HG03558 (cell line): ENCODE results near the gene HCRTR1.
A peak's percentile ranks its signal among the peaks of the same experiment; 100 is the strongest.

Experiments used
- ATAC-seq: cut with Tn5 transposase; IDR thresholded peaks from one replicate; pipeline ENCODE4 v1.9.1; 2021; ENCODE audit warnings: moderate number of reproducible peaks; ENCODE audit not compliant: unreplicated experiment; ENCODE audit errors: extremely low read depth

Gene HCRTR1

DNA sequence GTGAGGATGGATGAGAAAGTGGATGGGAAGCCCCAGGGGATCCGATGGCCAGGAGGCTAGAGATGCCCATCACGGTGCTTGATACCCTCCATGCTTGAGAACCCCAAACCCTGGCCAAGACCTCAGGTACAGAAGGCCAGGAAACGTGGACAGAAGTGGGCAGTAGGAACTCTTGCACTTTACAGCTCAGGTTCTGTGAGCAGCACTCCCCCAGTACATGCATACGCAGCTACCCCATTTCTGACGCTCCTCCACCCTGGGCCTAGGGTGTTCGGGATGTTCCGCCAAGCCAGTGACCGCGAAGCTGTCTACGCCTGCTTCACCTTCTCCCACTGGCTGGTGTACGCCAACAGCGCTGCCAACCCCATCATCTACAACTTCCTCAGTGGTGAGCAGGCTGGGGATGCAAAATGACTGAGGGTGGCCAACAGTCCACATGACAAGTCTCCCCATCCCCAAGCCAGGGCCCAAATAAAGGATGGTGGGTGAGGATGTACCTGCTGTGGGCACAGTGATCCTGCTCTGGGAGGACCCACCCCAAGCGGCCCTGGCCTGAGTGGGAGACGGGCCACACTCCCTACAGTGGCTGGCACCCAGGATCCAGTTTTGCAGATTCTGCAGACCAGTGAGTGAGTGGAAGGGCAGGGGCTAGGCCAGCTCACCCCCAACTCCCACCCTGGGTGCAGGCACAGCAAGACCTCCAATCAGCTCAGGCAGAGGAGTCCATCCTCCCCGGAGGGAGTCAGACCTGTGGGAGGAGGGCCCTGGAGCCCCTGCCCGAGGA, 7.4 kb downstream of the HCRTR1 start:
- ATAC-seq = no peak

DNA sequence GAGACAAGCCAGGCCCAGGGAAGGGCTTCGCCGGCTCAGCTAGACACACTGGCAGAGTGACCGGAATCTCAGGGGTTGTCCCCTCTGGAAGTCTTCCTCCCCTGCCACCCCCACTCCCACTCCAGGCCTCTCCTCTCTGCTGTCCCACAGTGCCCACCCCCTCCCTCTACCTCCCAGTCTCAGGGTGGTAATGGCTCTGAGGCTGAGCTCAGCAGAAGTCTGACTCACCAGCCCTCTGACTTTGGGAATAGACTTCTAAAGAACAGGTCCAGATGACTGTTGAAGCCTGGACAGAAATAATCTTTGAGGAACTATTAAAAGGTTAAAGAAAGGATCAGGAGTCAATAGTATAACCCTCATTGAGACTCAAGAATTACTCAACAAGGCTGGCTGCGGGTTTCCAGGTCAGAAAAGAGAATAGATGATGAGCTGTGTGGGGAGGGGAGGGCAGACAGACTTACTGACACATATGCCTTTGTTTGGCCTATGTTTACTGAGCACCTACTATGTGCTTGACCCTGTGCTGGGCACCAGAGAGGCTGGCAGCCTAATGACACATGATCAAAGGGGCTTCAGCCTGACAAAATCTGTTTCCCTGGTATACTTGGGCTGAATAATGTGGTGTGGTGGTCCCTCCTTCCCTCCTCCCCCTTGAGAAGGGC, 8.2 kb downstream of the HCRTR1 start:
- ATAC-seq = no peak

GRCh38 chr1:31626223-31627207, 9.0 kb downstream of the HCRTR1 start:
- no peak for ATAC-seq

- ATAC-seq = no peak
Measured at GRCh38 chr1:31627301-31627929, 9.9 kb downstream of the HCRTR1 start.

GRCh38 chr1:31627930-31628559, 10.6 kb downstream of the HCRTR1 start:
- ATAC-seq = no peak

GRCh38 chr1:31628931-31629556, 11.6 kb downstream of the HCRTR1 start:
- no peak for ATAC-seq

DNA sequence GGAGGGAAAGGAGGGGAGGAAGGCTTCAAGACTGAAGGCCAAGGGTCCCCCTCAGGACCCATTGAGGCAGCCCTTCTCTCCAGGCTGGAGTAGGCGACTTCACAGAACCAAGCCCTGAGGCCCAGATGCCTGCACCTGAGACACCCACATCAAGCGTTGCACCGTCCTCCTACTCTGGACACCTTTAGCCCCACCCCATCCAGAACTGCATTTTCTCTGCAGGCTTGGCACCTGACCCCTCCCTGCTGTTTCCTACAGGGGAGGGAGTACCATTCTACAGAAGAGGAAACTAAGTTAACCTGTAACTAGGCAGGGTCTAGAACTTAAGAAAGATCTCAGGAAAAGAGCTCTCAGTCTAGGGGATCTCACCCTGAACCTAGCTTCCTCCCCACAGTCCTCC, 15.2 kb downstream of the HCRTR1 start:
- ATAC-seq = no peak

- ATAC-seq = no peak
Measured at GRCh38 chr1:31633117-31633516, 15.6 kb downstream of the HCRTR1 start.

GRCh38 chr1:31637915-31638673, 20.6 kb downstream of the HCRTR1 start:
- no peak for ATAC-seq

DNA sequence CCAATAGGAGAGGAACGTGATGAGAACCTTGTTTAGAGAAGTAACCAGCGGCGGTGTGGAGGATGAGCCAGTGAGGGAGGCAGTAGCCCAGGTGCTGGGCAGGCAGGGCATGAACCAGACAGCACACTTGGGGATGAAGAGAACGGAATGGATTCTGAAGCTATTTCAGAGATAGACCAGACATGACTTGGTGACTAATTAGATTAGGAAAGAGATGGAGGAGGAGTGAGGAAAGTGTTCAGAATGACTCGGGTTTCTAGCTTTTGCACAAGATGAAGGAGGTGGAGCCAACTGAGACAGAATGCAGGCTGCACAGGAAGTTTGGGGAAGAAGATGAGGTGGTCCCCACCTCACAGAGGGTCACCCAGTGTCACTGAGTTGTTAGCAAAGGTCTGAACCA, 22.1 kb downstream of the HCRTR1 start:
- no peak for ATAC-seq

DNA sequence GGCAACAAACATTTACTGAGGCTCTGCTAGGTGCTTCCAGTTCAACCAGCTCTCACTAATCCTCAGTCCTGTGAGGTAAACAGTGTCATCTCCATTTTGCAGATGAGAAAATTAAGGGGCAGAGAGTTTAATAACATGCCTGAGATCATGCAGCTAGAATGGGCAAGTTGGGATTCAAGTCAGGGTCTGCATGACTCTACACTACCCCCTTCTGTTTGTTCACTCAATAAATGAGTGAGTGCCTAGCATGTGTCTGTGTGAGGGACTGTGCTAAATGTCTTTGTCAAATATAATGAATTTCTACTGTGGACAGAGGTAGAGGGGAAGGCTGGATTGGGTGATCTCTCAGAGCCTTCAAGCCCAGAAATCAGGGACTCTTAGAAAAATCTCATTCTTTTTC, 22.7 kb downstream of the HCRTR1 start:
- ATAC-seq = no peak

DNA sequence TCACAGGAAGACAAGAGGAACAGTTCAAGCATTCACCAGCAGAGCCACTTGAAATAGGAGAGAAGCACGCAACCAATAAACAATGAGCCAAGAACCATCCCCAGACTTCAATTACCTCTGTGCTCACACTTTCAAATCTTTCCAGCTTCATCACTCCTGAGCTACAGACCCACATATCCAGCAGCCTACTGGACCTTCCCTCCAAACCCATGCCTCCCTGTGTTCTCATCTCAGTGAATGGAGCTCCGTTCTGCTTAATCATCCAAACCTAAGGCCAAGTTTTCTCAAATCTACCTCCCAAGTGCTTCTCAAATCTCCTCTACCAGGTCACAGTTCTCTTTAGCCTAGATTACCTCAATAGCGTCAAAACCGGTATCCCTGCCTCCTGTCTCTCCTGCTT, 23.5 kb downstream of the HCRTR1 start:
- no peak for ATAC-seq

DNA sequence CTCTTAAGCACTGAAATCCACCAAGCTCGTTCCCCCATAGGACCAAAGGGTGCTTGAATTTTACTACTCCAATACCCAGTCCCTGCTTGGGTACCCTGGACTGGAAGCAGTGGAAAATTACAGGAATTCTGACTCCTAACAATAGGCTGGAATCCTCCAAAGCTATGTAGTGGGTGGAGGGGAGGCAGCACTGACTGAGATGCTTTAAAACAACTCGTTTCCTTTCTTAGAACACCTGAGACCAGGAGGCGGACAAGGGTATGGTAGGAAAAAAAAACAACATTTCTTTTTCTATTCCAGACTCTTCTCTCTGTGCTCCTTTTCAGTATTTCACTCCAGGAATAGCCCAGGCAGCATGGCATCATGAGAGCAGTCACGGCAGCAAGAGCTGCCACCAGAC, 24.9 kb downstream of the HCRTR1 start:
- no peak for ATAC-seq

DNA sequence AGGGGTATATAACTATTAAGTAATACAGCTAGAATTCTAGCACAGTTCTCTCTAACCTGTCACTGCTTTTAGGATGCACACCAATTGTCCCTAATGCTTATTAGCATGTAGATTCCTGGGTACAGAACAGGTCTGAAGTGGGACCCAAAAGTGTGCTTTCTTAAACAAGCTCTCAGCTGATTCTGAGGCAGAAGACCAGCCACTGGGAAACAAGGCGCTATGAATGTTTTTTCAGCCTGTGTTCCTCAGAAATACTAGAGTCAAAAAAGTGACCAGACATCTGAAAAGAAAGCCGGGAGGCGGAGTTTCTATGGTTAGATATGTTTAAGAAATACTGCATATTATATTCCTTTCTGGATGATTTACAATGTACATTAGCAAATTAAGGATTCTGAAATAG, 25.4 kb downstream of the HCRTR1 start:
- no peak for ATAC-seq

- peak; percentile 12 for ATAC-seq
Measured at GRCh38 chr1:31643976-31644559, 26.6 kb downstream of the HCRTR1 start.

GRCh38 chr1:31644560-31645273, 27.2 kb downstream of the HCRTR1 start, which contains the start of gene PEF1:
Gene PEF1, minus strand, starts transcription at chr1:31644876. Its CDS starts 12 bp downstream, at chr1:31644864.
- peak; percentile 71 for ATAC-seq

- ATAC-seq = no peak
Measured at GRCh38 chr1:31645274-31645568, 27.7 kb downstream of the HCRTR1 start.
